Tibial nerve (tissue), 4 donors: ENCODE measurements around the gene DCAF8L2.

Source experiments
- CTCF ChIP-seq, 5 experiments: fragments of 200-600 bp in 3 of 5; fragments of 450-650 bp in 2 of 5; sonication (generic) in 3 of 5; IDR thresholded peaks; one replicate each; pipeline ENCODE4 v1.5.1; 2016 to 2019; ENCODE audit warnings: antibody characterized with exemption in 5 of 5, mild to moderate bottlenecking in 3 of 5, moderate library complexity in 2 of 5
- EP300 ChIP-seq, 2 donors: sonication (generic); formaldehyde crosslinking; IDR thresholded peaks; one replicate each; pipeline ENCODE4 v1.6.1; 2017; ENCODE audit warnings: antibody characterized with exemption in 2 of 2, mild to moderate bottlenecking in 1 of 2
- POLR2A ChIP-seq, 2 donors: fragments of 450-650 bp; IDR thresholded peaks; one replicate each; pipeline ENCODE4 v1.6.1; 2017; ENCODE audit warnings: antibody characterized with exemption in 2 of 2, mild to moderate bottlenecking in 2 of 2, moderate library complexity in 2 of 2

DNA sequence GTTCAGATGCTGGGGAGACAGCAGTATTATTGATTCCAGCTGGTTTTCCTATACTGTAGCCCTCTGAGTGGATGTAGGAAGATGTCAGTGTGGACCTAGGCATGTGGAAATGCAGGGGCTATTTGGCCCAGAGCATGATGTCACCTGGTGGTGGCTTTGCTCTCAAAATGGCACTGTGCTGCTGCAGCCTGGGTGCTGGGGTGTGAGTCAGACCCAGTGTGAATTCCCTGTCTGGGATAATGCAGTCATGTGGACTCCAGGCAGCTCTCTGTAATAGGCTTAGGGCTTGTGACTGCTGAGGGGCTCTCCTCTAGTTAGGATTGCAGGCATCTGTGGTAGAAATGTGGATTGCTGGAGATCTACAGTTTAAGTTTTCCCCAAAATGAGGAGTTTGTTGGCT lies 70.7 kb downstream of the DCAF8L2 start:
- no peak for TF ChIP-seq CTCF (IDR thresholded peaks at IDR 0.05)
- no peak for TF ChIP-seq POLR2A (IDR thresholded peaks at IDR 0.05)
- TF ChIP-seq EP300 (IDR thresholded peaks at IDR 0.05): no peak
